ENCODE data around the gene DGKG. TPM values are rescaled to one million over a fixed set of nuclear protein-coding genes. Genes with fewer than 3 reads are reported as not detected.

DGKG gene
- total and polyA plus RNA-seq, 9 of the 15 experiments (the other 6 are each of a cell fraction or from before 2014, with no cell fraction given) = 0.01 to 0.36 (median 0.15) TPM

- ATAC-seq (no peak), FAIRE-seq (no peak), DNase-seq (ENCODE audit: extremely low read depth in 1 of 4, low spot score in 3 of 4) (no peak)
- Histone ChIP-seq H3K4me1 (replicated peaks in 1 of 2; ENCODE audit: control insufficient read depth in 2 of 2, insufficient read depth in 2 of 2, low read length in 2 of 2) (peaks cover 15 to 23% of the 10 kb centered on the region in 2 experiments; a peak in 4 of 5 replicates), H3K9ac (ENCODE audit: insufficient read depth in 1 of 2, low read depth in 2 of 2, low read length in 2 of 2) (no peak overlapping the region), H3K27ac (ENCODE audit: extremely low read depth, low read depth, low read length) (no peak overlapping the region), H4K20me1 (replicated peaks; ENCODE audit: control insufficient read depth, insufficient read depth, low read length) (no peaks in the 10 kb centered on the region), H3K79me2 (ENCODE audit: control insufficient read depth, insufficient read depth, low read length) (no peaks in the 10 kb centered on the region), H3K4me3 (no peak overlapping the region), H3K4me2 (ENCODE audit: insufficient read depth, low read length) (no peak overlapping the region), H3K9me3 (replicated peaks; ENCODE audit: control insufficient read depth, insufficient read depth, low read depth, low read length) (no peaks in the 10 kb centered on the region), H3K9me1 (ENCODE audit: control insufficient read depth, insufficient read depth, low read length) (no peaks in the 10 kb centered on the region), H2AFZ (ENCODE audit: low read depth, low read length) (no peak overlapping the region), H3K36me3 (ENCODE audit: control insufficient read depth, insufficient read depth, low read length) (peaks cover 9% of the 10 kb centered on the region; the same call in 1 of the 3 replicates), H3K27me3 (ENCODE audit: control insufficient read depth in 2 of 2, insufficient read depth in 2 of 2, low read length in 2 of 2) (no peaks in the 10 kb centered on the region)
- BruUV-seq (replicated peaks) = no TSS peak
- ChIA-PET POLR2A (no interaction called here), CTCF (ENCODE audit: low intra/inter-chr PET ratio) (no interaction called here)
- in situ Hi-C loops (cut with MboI) (no loop called here), intact Hi-C loops (cut with micrococcal nuclease) (no loop called here)
- WGBS (ENCODE audit: insufficient coverage, low coverage, missing lambda C conversion rate) = 64% methylated on average over 3 of the region's 3 CpGs
- TF ChIP-seq ZNF197 (CRISPR knock-in tag; IDR thresholded peaks at IDR 0.05; ENCODE audit: low read depth) (no peak), NKRF (IDR thresholded peaks at IDR 0.05; ENCODE audit: borderline replicate concordance) (no peak), FUS (optimal IDR thresholded peaks at IDR 0.05; ENCODE audit: low read depth, low read length) (no peak), ELF1 (tag; IDR thresholded peaks at IDR 0.05) (no peak), ZNF121 (CRISPR knock-in tag; conservative IDR thresholded peaks at IDR 0.05) (no peak), POLR3G (IDR thresholded peaks at IDR 0.05; ENCODE audit: extremely low read depth, insufficient read length, insufficient replicate concordance) (no peak), NR0B1 (IDR thresholded peaks at IDR 0.05; ENCODE audit: partially characterized antibody) (no peak), GTF2E2 (tag; IDR thresholded peaks at IDR 0.05) (no peak), BCOR (IDR thresholded peaks at IDR 0.05) (no peak), SNRNP70 (optimal IDR thresholded peaks at IDR 0.05; ENCODE audit: low read depth, low read length) (no peak)
- TF ChIP-seq, protein P1, sequence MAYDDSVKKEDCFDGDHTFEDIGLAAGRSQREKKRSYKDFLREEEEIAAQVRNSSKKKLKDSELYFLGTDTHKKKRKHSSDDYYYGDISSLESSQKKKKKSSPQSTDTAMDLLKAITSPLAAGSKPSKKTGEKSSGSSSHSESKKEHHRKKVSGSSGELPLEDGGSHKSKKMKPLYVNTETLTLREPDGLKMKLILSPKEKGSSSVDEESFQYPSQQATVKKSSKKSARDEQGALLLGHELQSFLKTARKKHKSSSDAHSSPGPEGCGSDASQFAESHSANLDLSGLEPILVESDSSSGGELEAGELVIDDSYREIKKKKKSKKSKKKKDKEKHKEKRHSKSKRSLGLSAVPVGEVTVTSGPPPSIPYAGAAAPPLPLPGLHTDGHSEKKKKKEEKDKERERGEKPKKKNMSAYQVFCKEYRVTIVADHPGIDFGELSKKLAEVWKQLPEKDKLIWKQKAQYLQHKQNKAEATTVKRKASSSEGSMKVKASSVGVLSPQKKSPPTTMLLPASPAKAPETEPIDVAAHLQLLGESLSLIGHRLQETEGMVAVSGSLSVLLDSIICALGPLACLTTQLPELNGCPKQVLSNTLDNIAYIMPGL (CRISPR knock-in tag; IDR thresholded peaks at IDR 0.05) = no peak
These were observed 261.6 kb downstream of the DGKG start for GRCh38 chr3:186100398-186100797.
